Smooth muscle cell (in vitro differentiated cells): Measurements from ENCODE around the gene MSRB1. TPM values are rescaled to one million over a fixed set of nuclear protein-coding genes. Genes with fewer than 3 reads are reported as not detected.

Source experiments
- DNase-seq: peaks from one replicate; lab custom pipeline; 2025; ENCODE audit not compliant: unreplicated experiment; lab: John Stamatoyannopoulos, UW
- H2AFZ ChIP-seq: fragments of 200-600 bp; sonication (generic); 2 replicates; pipeline ENCODE4 v1.6.0; 2016; ENCODE audit warnings: antibody characterized with exemption, low read depth, mild to moderate bottlenecking
- H3F3A ChIP-seq: fragments of 200-600 bp; sonication (generic); 2 replicates; pipeline ENCODE4 v1.6.0; 2017; ENCODE audit warnings: antibody characterized with exemption, low read depth
- H3K27ac ChIP-seq: fragments of 200-600 bp; sonication (generic); 2 replicates; pipeline ENCODE4 v1.5.1; 2016; ENCODE audit warnings: low read depth, mild to moderate bottlenecking
- H3K27me3 ChIP-seq: fragments of 200-600 bp; sonication (generic); 2 replicates; pipeline ENCODE4 v1.6.1; 2016; ENCODE audit warnings: low read depth, mild to moderate bottlenecking
- H3K36me3 ChIP-seq: fragments of 200-600 bp; sonication (generic); 2 replicates; pipeline ENCODE4 v1.5.1; 2016; ENCODE audit warnings: low read depth
- H3K4me1 ChIP-seq: fragments of 200-600 bp; sonication (generic); 2 replicates; pipeline ENCODE4 v1.5.1; 2016; ENCODE audit warnings: low read depth
- H3K4me2 ChIP-seq: fragments of 200-600 bp; sonication (generic); 2 replicates; pipeline ENCODE4 v1.6.0; 2016; ENCODE audit warnings: mild to moderate bottlenecking
- H3K4me3 ChIP-seq: fragments of 200-600 bp; sonication (generic); 2 replicates; pipeline ENCODE4 v1.5.1; 2016; ENCODE audit warnings: mild to moderate bottlenecking
- H3K79me2 ChIP-seq: fragments of 200-600 bp; sonication (generic); 2 replicates; pipeline ENCODE4 v1.6.0; 2016; ENCODE audit warnings: low read depth, mild to moderate bottlenecking
- H3K9ac ChIP-seq: fragments of 200-600 bp; sonication (generic); 2 replicates; pipeline ENCODE4 v1.6.0; 2016; ENCODE audit warnings: low read depth
- H3K9me3 ChIP-seq: fragments of 200-600 bp; sonication (generic); replicated peaks from 2 replicates; pipeline ENCODE4 v1.5.1; 2016; ENCODE audit warnings: low read depth
- H4K20me1 ChIP-seq: fragments of 200-600 bp; sonication (generic); 2 replicates; pipeline ENCODE4 v1.6.0; 2016; ENCODE audit warnings: low read depth
- CTCF ChIP-seq: fragments of 200-600 bp; sonication (generic); IDR thresholded peaks from 2 replicates; pipeline ENCODE4 v1.5.1; 2017; ENCODE audit warnings: borderline replicate concordance, mild to moderate bottlenecking, antibody characterized with exemption; ENCODE audit not compliant: insufficient read depth, poor library complexity, severe bottlenecking
- WGBS: methylation state at CpG from one replicate; pipeline ENCODE4 v1.1.7; 2016; ENCODE audit warnings: low lambda C conversion rate; 5-methylcytosine and 5-hydroxymethylcytosine counted together
- polyA plus RNA-seq: library from polyadenylated mRNA; unstranded; fragments of >200 nt; fragmentation: Nextera tagmentation; extraction: Ambion mirVana; gene quantifications from 2 replicates; pipeline ENCODE4 v1.2.1, GENCODE V29; 2016
- total RNA-seq: library from RNA; depleted of rRNA; stranded (reverse); fragments of >200 nt; gene quantifications from 2 replicates; pipeline ENCODE4 v1.2.3, GENCODE V29; 2014

MSRB1 gene
- total and polyA plus RNA-seq, 2 experiments from 2014 or later = 9.9 to 21.8 TPM

GRCh38 chr16:1982013-1982433 is 39.0 kb upstream of the MSRB1 start:
- Histone ChIP-seq H3F3A (peaks cover 7% of the 10 kb centered on the region), H2AFZ (no peak overlapping the region), H3K4me2 (no peak overlapping the region), H3K4me1 (peaks cover 28% of the 10 kb centered on the region), H3K79me2 (no peaks in the 10 kb centered on the region), H3K27me3 (peaks cover 54% of the 10 kb centered on the region), H3K27ac (no peak overlapping the region), H3K9ac (no peak overlapping the region), H3K9me3 (no peaks in the 10 kb centered on the region), H3K36me3 (no peaks in the 10 kb centered on the region), H4K20me1 (no peaks in the 10 kb centered on the region), H3K4me3 (no peak overlapping the region)
- no peak for DNase-seq
- WGBS = 85% methylated on average over 5 of the region's 5 CpGs
- no peak for TF ChIP-seq CTCF

GRCh38 chr16:1981398-1981836 is 38.4 kb upstream of the MSRB1 start, which contains the start of gene NOXO1:
TSS of gene NOXO1 (minus strand) at chr16:1981469. CDS start at chr16:1981179, 290 bp downstream.
- Histone ChIP-seq H3K4me3 (no peak within 1 kb of the TSS), H3K27ac (no peak within 1 kb of the TSS), H3F3A (peaks cover 7% of the 10 kb centered on the region), H4K20me1 (no peaks in the 10 kb centered on the region), H3K27me3 (peaks cover 54% of the 10 kb centered on the region), H3K9ac (no peak within 1 kb of the TSS), H3K4me1 (peaks cover 28% of the 10 kb centered on the region), H2AFZ (no peak within 1 kb of the TSS), H3K36me3 (no peaks in the 10 kb centered on the region), H3K4me2 (no peak within 1 kb of the TSS), H3K79me2 (no peaks in the 10 kb centered on the region), H3K9me3 (no peaks in the 10 kb centered on the region)
- TF ChIP-seq CTCF = no peak
- 59% methylated on average over 6 of the region's 6 CpGs for WGBS
- no peak for DNase-seq

- Histone ChIP-seq H3K4me2 (no peak overlapping the region), H3K27ac (no peak overlapping the region), H3K36me3 (no peaks in the 10 kb centered on the region), H4K20me1 (no peaks in the 10 kb centered on the region), H3K9me3 (no peaks in the 10 kb centered on the region), H3K79me2 (no peaks in the 10 kb centered on the region), H3K4me3 (no peak overlapping the region), H3F3A (peaks cover 7% of the 10 kb centered on the region), H3K9ac (no peak overlapping the region), H3K27me3 (peaks cover 54% of the 10 kb centered on the region), H3K4me1 (peaks cover 28% of the 10 kb centered on the region), H2AFZ (no peak overlapping the region)
- 49% methylated on average over 13 of the region's 16 CpGs for WGBS
- no peak for TF ChIP-seq CTCF
- no peak for DNase-seq
These were observed 37.7 kb upstream of the MSRB1 start for GRCh38 chr16:1980770-1981087.

- Histone ChIP-seq H3K4me2 (peak overlapping the region; percentile 78), H3K36me3 (no peaks in the 10 kb centered on the region), H2AFZ (no peak overlapping the region), H3K4me3 (no peak overlapping the region), H4K20me1 (no peaks in the 10 kb centered on the region), H3K9me3 (no peaks in the 10 kb centered on the region), H3K4me1 (peaks cover 26% of the 10 kb centered on the region), H3K27me3 (peaks cover 54% of the 10 kb centered on the region), H3K9ac (no peak overlapping the region), H3F3A (peaks cover 7% of the 10 kb centered on the region), H3K79me2 (no peaks in the 10 kb centered on the region), H3K27ac (no peak overlapping the region)
- TF ChIP-seq CTCF = no peak
- 15% methylated on average over 52 of the region's 53 CpGs for WGBS
- no peak for DNase-seq
These were observed 37.2 kb upstream of the MSRB1 start for GRCh38 chr16:1980030-1980769.
